Measurements from ENCODE around the gene RASGRP3. TPM values are rescaled to one million over a fixed set of nuclear protein-coding genes. Genes with fewer than 3 reads are reported as not detected.

Gene RASGRP3
- total RNA-seq, 1 experiment from 2014 or later = 0.72 TPM

- ChIA-PET CTCF (no interaction called here), POLR2A (ENCODE audit: unreplicated experiment) (no interaction called here)
Measured at GRCh38 chr2:33607251-33607721, 130.8 kb downstream of the RASGRP3 start.

GRCh38 chr2:33607905-33608304 is 131.5 kb downstream of the RASGRP3 start:
- no peak for TF ChIP-seq CTCF (conservative IDR thresholded peaks at IDR 0.05)
- TF ChIP-seq EZH2 (IDR thresholded peaks at IDR 0.05; ENCODE audit: low read depth) = no peak
- BruUV-seq (replicated peaks) = no TSS peak
- Histone ChIP-seq H3F3A (ENCODE audit: insufficient read depth, low read depth) (no peaks in the 10 kb centered on the region), H3K9me2 (ENCODE audit: insufficient read depth) (no peaks in the 10 kb centered on the region), H3K4me3 (no peak overlapping the region), H2AFZ (no peak overlapping the region), H3K4me2 (no peak overlapping the region), H3K79me2 (ENCODE audit: low read depth) (no peaks in the 10 kb centered on the region), H3K36me3 (ENCODE audit: low read depth) (no peaks in the 10 kb centered on the region), H3K4me1 (replicated peaks; ENCODE audit: insufficient read depth) (no peaks in the 10 kb centered on the region), H3K27me3 (ENCODE audit: insufficient read depth, low read depth) (no peaks in the 10 kb centered on the region), H3K27ac (no peak overlapping the region), H3K9me3 (ENCODE audit: insufficient read depth, low read depth) (no peaks in the 10 kb centered on the region), H4K20me1 (ENCODE audit: insufficient read depth) (no peaks in the 10 kb centered on the region)
- ChIA-PET POLR2A (ENCODE audit: unreplicated experiment) (no interaction called here), CTCF (no interaction called here)
- no peak for DNase-seq
- intact Hi-C loops (cut with micrococcal nuclease; ENCODE audit: unreplicated experiment) = no loop called here

More at GRCh38 chr2:33607251-33607721, 130.8 kb downstream of the RASGRP3 start:
- Histone ChIP-seq H3K4me2 (no peak overlapping the region), H3K36me3 (ENCODE audit: low read depth) (no peaks in the 10 kb centered on the region), H3K4me1 (replicated peaks; ENCODE audit: insufficient read depth) (no peaks in the 10 kb centered on the region), H4K20me1 (ENCODE audit: insufficient read depth) (no peaks in the 10 kb centered on the region), H3K9me2 (ENCODE audit: insufficient read depth) (no peaks in the 10 kb centered on the region), H3K27ac (no peak overlapping the region), H3K9me3 (ENCODE audit: insufficient read depth, low read depth) (no peaks in the 10 kb centered on the region), H2AFZ (no peak overlapping the region), H3K27me3 (ENCODE audit: insufficient read depth, low read depth) (no peaks in the 10 kb centered on the region), H3K79me2 (ENCODE audit: low read depth) (no peaks in the 10 kb centered on the region), H3K4me3 (no peak overlapping the region), H3F3A (ENCODE audit: insufficient read depth, low read depth) (no peaks in the 10 kb centered on the region)
- TF ChIP-seq EZH2 (IDR thresholded peaks at IDR 0.05; ENCODE audit: low read depth) (no peak), CTCF (conservative IDR thresholded peaks at IDR 0.05) (no peak)
- intact Hi-C loops (cut with micrococcal nuclease; ENCODE audit: unreplicated experiment) = no loop called here
- BruUV-seq (replicated peaks) = no TSS peak
- peak in 1 of 2 experiments; percentile 10 for DNase-seq

- Histone ChIP-seq H4K20me1 (ENCODE audit: insufficient read depth) (no peaks in the 10 kb centered on the region), H2AFZ (no peak overlapping the region), H3F3A (ENCODE audit: insufficient read depth, low read depth) (no peaks in the 10 kb centered on the region; the same call in 1 of the 2 replicates), H3K4me3 (no peak overlapping the region), H3K4me1 (replicated peaks; ENCODE audit: insufficient read depth) (no peaks in the 10 kb centered on the region), H3K9me2 (ENCODE audit: insufficient read depth) (no peaks in the 10 kb centered on the region), H3K9me3 (ENCODE audit: insufficient read depth, low read depth) (no peaks in the 10 kb centered on the region; the same call in 1 of the 2 replicates), H3K36me3 (ENCODE audit: low read depth) (no peaks in the 10 kb centered on the region), H3K4me2 (no peak overlapping the region), H3K27me3 (ENCODE audit: insufficient read depth, low read depth) (no peaks in the 10 kb centered on the region), H3K27ac (no peak overlapping the region), H3K79me2 (ENCODE audit: low read depth) (no peaks in the 10 kb centered on the region)
- BruUV-seq (replicated peaks) = no TSS peak
- intact Hi-C loops (cut with micrococcal nuclease; ENCODE audit: unreplicated experiment) = no loop called here
- ChIA-PET POLR2A (ENCODE audit: unreplicated experiment) (no interaction called here), CTCF (no interaction called here)
- TF ChIP-seq EZH2 (IDR thresholded peaks at IDR 0.05; ENCODE audit: low read depth) (no peak), CTCF (conservative IDR thresholded peaks at IDR 0.05) (no peak)
- DNase-seq = peak in 1 of 2 experiments; percentile 9
Measured at GRCh38 chr2:33614190-33614589, 137.7 kb downstream of the RASGRP3 start.

Other genes with a start within 250 kb of the RASGRP3 start
- 24.8 and 33.7 TPM in 2 replicates for gene FAM98A, start 122.7 kb downstream of the RASGRP3 start, total RNA-seq (2021)

All from PC-9 (cell line).